GM23248 (cell line): ENCODE data around the gene GARIN3. TPM values are rescaled to one million over a fixed set of nuclear protein-coding genes. Genes with fewer than 3 reads are reported as not detected.

Source experiments
- DNase-seq: peaks from one replicate; pipeline ENCODE4 v3.0.0-alpha.2; 2015
- H2AFZ ChIP-seq: fragments of 200-600 bp; sonication (generic); 2 replicates; pipeline ENCODE4 v1.6.1; 2016; ENCODE audit warnings: antibody characterized with exemption
- H3F3A ChIP-seq: fragments of 200-600 bp; sonication (generic); 2 replicates; pipeline ENCODE4 v1.6.1; 2016; ENCODE audit warnings: mild to moderate bottlenecking, antibody characterized with exemption, mixed run types; ENCODE audit not compliant: insufficient read depth
- H3K27ac ChIP-seq: fragments of 200-600 bp; sonication (generic); 2 replicates; pipeline ENCODE4 v1.5.1; 2016; ENCODE audit warnings: mild to moderate bottlenecking
- H3K27me3 ChIP-seq: fragments of 200-600 bp; sonication (generic); replicated peaks from 2 replicates; pipeline ENCODE4 v1.6.1; 2016; ENCODE audit warnings: mild to moderate bottlenecking; ENCODE audit not compliant: insufficient read depth
- H3K36me3 ChIP-seq: fragments of 200-600 bp; sonication (generic); 2 replicates; pipeline ENCODE4 v1.6.1; 2016; ENCODE audit warnings: low read depth, mild to moderate bottlenecking
- H3K4me1 ChIP-seq: fragments of 200-600 bp; sonication (generic); 2 replicates; pipeline ENCODE4 v1.6.1; 2016; ENCODE audit warnings: mild to moderate bottlenecking; ENCODE audit not compliant: insufficient read depth
- H3K4me2 ChIP-seq: fragments of 200-600 bp; sonication (generic); one replicate; pipeline ENCODE4 v1.6.1; 2016; ENCODE audit warnings: mild to moderate bottlenecking; ENCODE audit not compliant: unreplicated experiment
- H3K4me3 ChIP-seq: fragments of 200-600 bp; sonication (generic); 2 replicates; pipeline ENCODE4 v1.5.1; 2016; ENCODE audit warnings: mild to moderate bottlenecking
- H3K79me2 ChIP-seq: fragments of 200-600 bp; sonication (generic); 2 replicates; pipeline ENCODE4 v1.6.1; 2016; ENCODE audit warnings: mild to moderate bottlenecking; ENCODE audit not compliant: insufficient read depth
- H3K9ac ChIP-seq: fragments of 200-600 bp; sonication (generic); 2 replicates; pipeline ENCODE4 v1.6.1; 2016; ENCODE audit warnings: mild to moderate bottlenecking
- H3K9me2 ChIP-seq: fragments of 200-600 bp; sonication (generic); 2 replicates; pipeline ENCODE4 v1.6.1; 2016; ENCODE audit warnings: mixed run types, mild to moderate bottlenecking, moderate library complexity; ENCODE audit not compliant: insufficient read depth
- H3K9me3 ChIP-seq: fragments of 200-600 bp; sonication (generic); one replicate; pipeline ENCODE4 v1.6.1; 2017; ENCODE audit warnings: low read depth
- H4K20me1 ChIP-seq: fragments of 200-600 bp; sonication (generic); 2 replicates; pipeline ENCODE4 v1.6.0; 2016; ENCODE audit not compliant: insufficient read depth
- EZH2 ChIP-seq: fragments of 200-600 bp; sonication (generic); IDR thresholded peaks from 2 replicates; pipeline ENCODE4 v1.6.1; 2018; ENCODE audit warnings: antibody characterized with exemption, mild to moderate bottlenecking; ENCODE audit not compliant: insufficient read depth, poor library complexity, severe bottlenecking
- EZH2phosphoT487 ChIP-seq: fragments of 200-600 bp; sonication (generic); IDR thresholded peaks from 2 replicates; pipeline ENCODE4 v1.6.1; 2018; ENCODE audit warnings: antibody characterized with exemption, moderate library complexity, mild to moderate bottlenecking, low read depth; ENCODE audit not compliant: insufficient read depth
- WGBS, 2 experiments: methylation state at CpG; one replicate each; pipeline ENCODE4 v1.1.6; 2015 to 2017; ENCODE audit warnings: low lambda C conversion rate in 2 of 2, low coverage in 1 of 2; ENCODE audit errors: missing lambda C conversion rate in 2 of 2; 5-methylcytosine and 5-hydroxymethylcytosine counted together
- in situ Hi-C: fragments of 300-500 bp; cut with MboI; formaldehyde crosslinking; loops from 2 replicates; pipeline ENCODE4 v1.15.0; 2020
- polyA plus RNA-seq: library from polyadenylated mRNA; unstranded; fragments of >200 nt; fragmentation: Nextera tagmentation; extraction: Ambion mirVana; gene quantifications from 2 replicates; pipeline ENCODE4 v1.2.1, GENCODE V29; 2016
- total RNA-seq: library from RNA; depleted of rRNA; stranded (reverse); fragments of >200 nt; shearing (Covaris generic); gene quantifications from 2 replicates; pipeline ENCODE4 v1.2.3, GENCODE V29; 2014

GARIN3 gene
- total and polyA plus RNA-seq, 2 experiments from 2014 or later: not detected

DNA sequence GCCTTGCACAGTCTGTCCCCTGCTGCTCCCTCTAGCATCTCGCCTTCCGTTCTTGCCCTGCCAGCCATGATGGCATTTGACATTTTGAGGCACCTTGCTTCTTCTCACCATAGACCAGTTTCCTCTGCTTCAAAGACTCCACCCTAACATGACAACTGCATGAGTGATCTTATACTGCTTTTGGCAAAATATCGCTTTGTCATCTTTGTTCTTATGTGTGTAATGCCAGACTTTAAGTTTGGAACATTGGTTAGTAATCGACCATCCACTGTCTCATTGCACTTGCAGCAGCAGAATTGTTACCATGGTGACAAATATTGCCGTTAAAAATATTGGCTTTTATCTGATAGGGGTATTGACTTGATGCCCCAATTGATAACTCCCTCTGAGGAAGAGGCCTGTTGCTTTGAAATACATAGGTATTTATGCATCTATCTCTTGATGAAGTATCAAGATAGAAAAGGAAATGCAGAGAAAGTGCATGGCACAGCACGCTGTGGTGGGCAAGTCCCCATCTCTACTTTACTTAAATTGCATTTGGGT, 6.8 kb downstream of the GARIN3 start:
- Histone ChIP-seq H2AFZ (no peak overlapping the region), H3K4me2 (no peak overlapping the region), H3K27me3 (peaks cover 33% of the 10 kb centered on the region), H4K20me1 (no peaks in the 10 kb centered on the region), H3K4me3 (no peak overlapping the region), H3K9me3 (no peaks in the 10 kb centered on the region), H3K79me2 (no peaks in the 10 kb centered on the region), H3F3A (no peaks in the 10 kb centered on the region), H3K9me2 (no peaks in the 10 kb centered on the region), H3K9ac (no peak overlapping the region), H3K36me3 (no peaks in the 10 kb centered on the region), H3K27ac (no peak overlapping the region), H3K4me1 (no peaks in the 10 kb centered on the region)
- 51% methylated on average over 6 of the region's 6 CpGs for WGBS, 2 experiments
- DNase-seq: peak; percentile 27
- TF ChIP-seq EZH2phosphoT487 (no peak), EZH2 (no peak)
- in situ Hi-C loops: no loop called here

DNA sequence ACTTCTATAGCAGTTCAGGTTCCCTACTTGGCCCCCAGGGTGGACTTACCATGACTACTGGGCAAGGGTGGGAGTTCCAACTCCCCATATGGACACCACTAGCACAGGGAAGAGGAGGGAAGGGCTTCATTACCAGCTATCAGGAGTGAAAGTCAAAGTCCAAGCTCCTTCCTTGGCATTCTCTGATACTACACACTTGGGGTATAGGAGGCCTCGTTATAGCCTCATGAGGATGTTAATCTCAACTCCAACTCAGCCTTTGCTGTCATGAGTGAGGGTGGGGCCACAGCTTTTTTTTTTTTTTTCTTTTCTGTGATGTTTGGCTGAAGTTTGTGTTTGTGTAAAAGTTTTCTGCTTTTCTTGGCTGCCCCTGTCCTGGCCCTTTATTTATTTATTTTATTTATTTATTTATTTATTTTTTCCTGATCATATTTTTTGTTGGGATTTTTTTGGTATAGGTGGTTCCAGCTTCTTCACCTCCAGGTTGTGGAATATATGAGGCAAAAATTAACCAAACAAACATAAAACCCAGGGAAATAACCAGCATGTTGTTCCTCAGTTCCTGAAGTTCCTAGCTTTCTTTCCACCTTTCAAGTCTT, 8.7 kb downstream of the GARIN3 start:
- H2AFZ ChIP-seq: no peak overlapping the region
- WGBS, 2 experiments: 75 to 84% methylated on average over 1 of the region's 1 CpG
- no peak for DNase-seq
- no peaks in the 10 kb centered on the region for H3K79me2 ChIP-seq
- peaks cover 26% of the 10 kb centered on the region for H3K27me3 ChIP-seq
- no peak overlapping the region for H3K9ac ChIP-seq
- no peak overlapping the region for H3K4me2 ChIP-seq
- H3K4me1 ChIP-seq: no peaks in the 10 kb centered on the region
- H3K9me3 ChIP-seq: no peaks in the 10 kb centered on the region
- H4K20me1 ChIP-seq: no peaks in the 10 kb centered on the region
- no peak overlapping the region for H3K4me3 ChIP-seq
- TF ChIP-seq EZH2 (no peak), EZH2phosphoT487 (no peak)
- H3K36me3 ChIP-seq: no peaks in the 10 kb centered on the region
- no peaks in the 10 kb centered on the region for H3K9me2 ChIP-seq
- in situ Hi-C loops: no loop called here
- no peaks in the 10 kb centered on the region for H3F3A ChIP-seq
- no peak overlapping the region for H3K27ac ChIP-seq

DNA sequence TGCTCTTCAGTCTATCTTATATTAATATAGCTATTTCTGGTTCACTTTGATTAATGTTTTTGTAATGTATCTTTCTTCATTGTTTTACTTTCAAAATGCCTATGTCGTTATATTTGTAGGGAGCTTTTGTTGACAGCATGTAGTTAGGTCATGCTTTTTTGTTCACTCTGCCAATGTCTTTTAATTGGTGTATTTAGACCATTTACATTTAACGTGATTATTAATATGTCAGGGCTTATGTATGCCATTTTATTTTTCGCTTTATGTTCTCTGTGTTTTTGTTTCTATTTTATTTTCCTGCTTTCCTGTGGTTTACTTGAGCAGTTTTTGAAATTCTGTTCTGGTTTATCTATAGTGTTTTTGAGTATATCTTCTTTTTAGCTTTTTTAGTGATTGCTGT, 10.8 kb downstream of the GARIN3 start:
- WGBS, 2 experiments: 65 to 69% methylated on average over 3 of the region's 3 CpGs
- no peaks in the 10 kb centered on the region for H3K9me3 ChIP-seq
- in situ Hi-C loops: no loop called here
- H3K79me2 ChIP-seq: no peaks in the 10 kb centered on the region
- H3F3A ChIP-seq: no peaks in the 10 kb centered on the region
- no peak overlapping the region for H3K4me3 ChIP-seq
- H2AFZ ChIP-seq: no peak overlapping the region
- no peak overlapping the region for H3K4me2 ChIP-seq
- no peak overlapping the region for H3K27ac ChIP-seq
- H3K9ac ChIP-seq: no peak overlapping the region
- no peaks in the 10 kb centered on the region for H3K9me2 ChIP-seq
- H3K27me3 ChIP-seq: peaks cover 8% of the 10 kb centered on the region
- no peaks in the 10 kb centered on the region for H4K20me1 ChIP-seq
- no peak for DNase-seq
- TF ChIP-seq EZH2 (no peak), EZH2phosphoT487 (no peak)
- H3K4me1 ChIP-seq: no peaks in the 10 kb centered on the region
- no peaks in the 10 kb centered on the region for H3K36me3 ChIP-seq

DNA sequence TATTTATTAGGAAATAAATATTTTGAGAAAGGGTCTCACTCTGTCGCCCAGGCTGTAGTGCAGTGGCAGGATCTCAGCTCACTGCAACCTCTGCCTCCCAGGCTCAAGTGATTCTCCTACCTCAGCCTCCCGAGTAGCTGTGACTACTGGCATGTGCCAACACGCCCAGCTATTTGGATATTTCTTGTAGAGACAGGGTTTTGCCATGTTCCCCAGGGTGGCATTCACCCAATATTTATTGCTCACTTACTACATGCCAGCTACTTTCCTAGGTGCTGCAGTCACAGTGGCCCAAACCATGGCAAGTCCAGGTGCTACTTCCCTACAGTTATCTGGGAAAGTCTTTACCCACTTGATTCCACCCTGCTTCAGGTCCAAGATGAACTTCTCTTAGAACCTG, 15.1 kb downstream of the GARIN3 start:
- Histone ChIP-seq H3K27me3 (no peaks in the 10 kb centered on the region; the same call in 1 of the 2 replicates), H4K20me1 (no peaks in the 10 kb centered on the region), H3K9me2 (no peaks in the 10 kb centered on the region), H3K9me3 (no peaks in the 10 kb centered on the region), H3K9ac (no peak overlapping the region), H3K79me2 (no peaks in the 10 kb centered on the region), H3F3A (no peaks in the 10 kb centered on the region), H3K36me3 (no peaks in the 10 kb centered on the region), H3K4me2 (no peak overlapping the region), H3K27ac (no peak overlapping the region), H3K4me1 (no peaks in the 10 kb centered on the region), H2AFZ (no peak overlapping the region), H3K4me3 (no peak overlapping the region)
- TF ChIP-seq EZH2 (no peak), EZH2phosphoT487 (no peak)
- in situ Hi-C loops: no loop called here
- no peak for DNase-seq
- 52 to 56% methylated on average over 3 of the region's 3 CpGs for WGBS, 2 experiments
